Upper lobe of right lung (tissue), 1 donor: ENCODE data around the gene ESRRA. TPM values are rescaled to one million over a fixed set of nuclear protein-coding genes. Genes with fewer than 3 reads are reported as not detected.
A peak's percentile ranks its signal among the peaks of the same experiment; 100 is the strongest.
"Not testable (repeated sequence)": the region's sequence is repeated elsewhere in the genome, so short reads cannot be mapped to it uniquely, and the experiment has no call there.

Source experiments
- ATAC-seq: fragments of 200-7000 bp; cut with Tn5 transposase; one replicate; pipeline ENCODE4 v1.9.1; 2020; ENCODE audit warnings: mild to moderate bottlenecking, moderate library complexity
- DNase-seq: peaks from one replicate; pipeline ENCODE4 v3.0.0-alpha.2; 2020
- H3K27ac ChIP-seq: fragments of 200-600 bp; one replicate; pipeline ENCODE4 v1.8.0; 2022
- H3K27me3 ChIP-seq: fragments of 200-600 bp; one replicate; pipeline ENCODE4 v1.8.0; 2022; ENCODE audit warnings: mild to moderate bottlenecking
- H3K36me3 ChIP-seq: fragments of 200-600 bp; one replicate; pipeline ENCODE4 v1.8.0; 2022
- H3K4me1 ChIP-seq: fragments of 200-600 bp; one replicate; pipeline ENCODE4 v1.8.0; 2022
- H3K4me3 ChIP-seq: fragments of 200-600 bp; one replicate; pipeline ENCODE4 v1.8.0; 2022; ENCODE audit warnings: mild to moderate bottlenecking
- H3K9me3 ChIP-seq: fragments of 200-600 bp; one replicate; pipeline ENCODE4 v1.8.0; 2022
- CTCF ChIP-seq: fragments of 200-600 bp; IDR thresholded peaks from one replicate; pipeline ENCODE4 v1.8.0; 2022; ENCODE audit warnings: antibody characterized with exemption
- intact Hi-C: fragments of 100-400 bp; cut with DNase I; formaldehyde crosslinking; loops from one replicate; pipeline ENCODE4 v1.11.0; 2022
- total RNA-seq: library from RNA; stranded (reverse); fragmentation: NEBNext Ultra II Directional; extraction: Animal tissue kit (Norgen Biotek cat#: 25700); gene quantifications from one replicate; pipeline ENCODE4 v1.2.1, GENCODE V29; 2021
- donor health status: DM: no; HTN: yes; CAD: no; lungs with severe emphysema.

The ESRRA gene
- total RNA-seq, 1 donor from 2014 or later = 51.9 TPM

- peak overlapping the region; percentile 70 for H3K4me3 ChIP-seq
- TF ChIP-seq CTCF = peak; percentile 92
- peaks cover 31% of the 10 kb centered on the region for H3K4me1 ChIP-seq
- H3K27ac ChIP-seq = peak overlapping the region; percentile 94
- H3K36me3 ChIP-seq = peaks cover 7% of the 10 kb centered on the region
- ATAC-seq (peak; percentile 59), DNase-seq (peak; percentile 97)
- intact Hi-C loops = loop anchor here (5.0 kb wide), 1 partner anchor 102 kb away; no protein-coding TSS in a partner anchor
- H3K9me3 ChIP-seq = no peaks in the 10 kb centered on the region
- H3K27me3 ChIP-seq = peaks cover 13% of the 10 kb centered on the region
Measured at GRCh38 chr11:64304316-64305072, 830 bp upstream of the ESRRA start.

GRCh38 chr11:64305691-64306562 is 603 bp downstream of the ESRRA start:
- Histone ChIP-seq H3K4me3 (peak overlapping the region; percentile 70), H3K4me1 (peaks cover 18% of the 10 kb centered on the region), H3K9me3 (no peaks in the 10 kb centered on the region), H3K27ac (peak overlapping the region; percentile 85), H3K36me3 (peaks cover 7% of the 10 kb centered on the region), H3K27me3 (no peaks in the 10 kb centered on the region)
- ATAC-seq = peak; percentile 46
- TF ChIP-seq CTCF = peak; percentile 35
- intact Hi-C loops = no loop called here
- peak; percentile 91 for DNase-seq

GRCh38 chr11:64306563-64306875 is 1.2 kb downstream of the ESRRA start:
- Histone ChIP-seq H3K27me3 (no peaks in the 10 kb centered on the region), H3K4me1 (peaks cover 18% of the 10 kb centered on the region), H3K36me3 (peaks cover 7% of the 10 kb centered on the region), H3K4me3 (peak overlapping the region; percentile 70), H3K9me3 (no peaks in the 10 kb centered on the region), H3K27ac (peak overlapping the region; percentile 85)
- no peak for TF ChIP-seq CTCF
- ATAC-seq (no peak), DNase-seq (no peak)
- intact Hi-C loops = no loop called here

- TF ChIP-seq CTCF = no peak
- Histone ChIP-seq H3K9me3 (no peaks in the 10 kb centered on the region), H3K27me3 (no peaks in the 10 kb centered on the region), H3K36me3 (peaks cover 7% of the 10 kb centered on the region), H3K27ac (peak overlapping the region; percentile 85), H3K4me1 (peaks cover 18% of the 10 kb centered on the region), H3K4me3 (peak overlapping the region; percentile 70)
- ATAC-seq (peak; percentile 1), DNase-seq (peak; percentile 86)
- intact Hi-C loops = no loop called here
Measured at GRCh38 chr11:64306876-64307622, 1.7 kb downstream of the ESRRA start.

GRCh38 chr11:64307795-64308194 is 2.5 kb downstream of the ESRRA start:
- intact Hi-C loops, H3K4me3 ChIP-seq, H3K9me3 ChIP-seq, DNase-seq, H3K36me3 ChIP-seq, H3K27ac ChIP-seq, ATAC-seq, H3K27me3 ChIP-seq: not testable (repeated sequence)
- H3K4me1 ChIP-seq = peaks cover 18% of the 10 kb centered on the region
